ENCODE results near the gene ARHGEF7. TPM values are rescaled to one million over a fixed set of nuclear protein-coding genes. Genes with fewer than 3 reads are reported as not detected.

ARHGEF7 gene
- total RNA-seq, 4 donors from 2014 or later = 69.9 to 163 (median 102) TPM

DNA sequence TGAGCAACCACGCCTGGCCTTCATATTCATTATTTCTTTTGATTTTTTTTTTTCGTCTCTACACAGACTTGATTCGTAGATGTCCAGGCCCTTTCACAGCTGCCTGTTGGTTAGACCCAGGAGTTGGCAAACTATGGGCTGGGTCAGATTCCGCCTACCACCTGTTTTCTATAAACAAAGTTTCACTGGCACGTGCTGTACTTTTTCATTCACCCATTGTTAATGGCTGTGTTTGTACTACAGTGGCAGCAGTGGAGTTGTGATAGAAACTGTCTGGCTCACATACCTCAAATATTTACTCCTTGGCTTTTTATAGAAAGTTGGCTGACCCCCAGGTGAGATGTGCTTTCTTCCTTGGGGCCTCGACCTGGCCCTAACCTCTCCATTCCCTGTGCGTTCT is 132.4 kb downstream of the ARHGEF7 start:
- ATAC-seq (ENCODE audit: low FRiP score) (no peak), DNase-seq (ENCODE audit: low spot score) (no peak)
- TF ChIP-seq, protein P1, sequence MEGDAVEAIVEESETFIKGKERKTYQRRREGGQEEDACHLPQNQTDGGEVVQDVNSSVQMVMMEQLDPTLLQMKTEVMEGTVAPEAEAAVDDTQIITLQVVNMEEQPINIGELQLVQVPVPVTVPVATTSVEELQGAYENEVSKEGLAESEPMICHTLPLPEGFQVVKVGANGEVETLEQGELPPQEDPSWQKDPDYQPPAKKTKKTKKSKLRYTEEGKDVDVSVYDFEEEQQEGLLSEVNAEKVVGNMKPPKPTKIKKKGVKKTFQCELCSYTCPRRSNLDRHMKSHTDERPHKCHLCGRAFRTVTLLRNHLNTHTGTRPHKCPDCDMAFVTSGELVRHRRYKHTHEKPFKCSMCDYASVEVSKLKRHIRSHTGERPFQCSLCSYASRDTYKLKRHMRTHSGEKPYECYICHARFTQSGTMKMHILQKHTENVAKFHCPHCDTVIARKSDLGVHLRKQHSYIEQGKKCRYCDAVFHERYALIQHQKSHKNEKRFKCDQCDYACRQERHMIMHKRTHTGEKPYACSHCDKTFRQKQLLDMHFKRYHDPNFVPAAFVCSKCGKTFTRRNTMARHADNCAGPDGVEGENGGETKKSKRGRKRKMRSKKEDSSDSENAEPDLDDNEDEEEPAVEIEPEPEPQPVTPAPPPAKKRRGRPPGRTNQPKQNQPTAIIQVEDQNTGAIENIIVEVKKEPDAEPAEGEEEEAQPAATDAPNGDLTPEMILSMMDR (IDR thresholded peaks at IDR 0.05) = no peak

DNA sequence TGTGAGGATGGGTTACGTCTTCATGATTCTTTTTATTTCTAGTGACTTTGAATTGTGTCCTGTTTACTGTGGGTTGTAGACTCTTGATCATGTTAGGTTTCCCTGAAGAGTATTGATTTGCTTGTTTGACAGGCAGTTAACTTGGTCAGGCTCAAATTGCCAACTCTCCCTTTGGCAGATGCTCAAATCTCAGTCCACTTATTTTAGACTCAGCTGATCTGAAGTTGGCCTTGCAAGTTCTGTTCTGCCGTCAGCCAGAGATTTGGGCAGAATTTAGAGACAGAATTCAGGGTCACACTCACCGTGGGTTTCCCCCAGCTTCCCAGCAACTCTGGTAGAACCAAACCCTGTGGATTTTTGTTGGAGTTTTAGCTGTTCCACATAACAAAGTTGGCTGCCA is 133.7 kb downstream of the ARHGEF7 start:
- TF ChIP-seq, protein P1 (IDR thresholded peaks at IDR 0.05) = no peak
- ATAC-seq (ENCODE audit: low FRiP score) (no peak), DNase-seq (ENCODE audit: low spot score) (no peak)

DNA sequence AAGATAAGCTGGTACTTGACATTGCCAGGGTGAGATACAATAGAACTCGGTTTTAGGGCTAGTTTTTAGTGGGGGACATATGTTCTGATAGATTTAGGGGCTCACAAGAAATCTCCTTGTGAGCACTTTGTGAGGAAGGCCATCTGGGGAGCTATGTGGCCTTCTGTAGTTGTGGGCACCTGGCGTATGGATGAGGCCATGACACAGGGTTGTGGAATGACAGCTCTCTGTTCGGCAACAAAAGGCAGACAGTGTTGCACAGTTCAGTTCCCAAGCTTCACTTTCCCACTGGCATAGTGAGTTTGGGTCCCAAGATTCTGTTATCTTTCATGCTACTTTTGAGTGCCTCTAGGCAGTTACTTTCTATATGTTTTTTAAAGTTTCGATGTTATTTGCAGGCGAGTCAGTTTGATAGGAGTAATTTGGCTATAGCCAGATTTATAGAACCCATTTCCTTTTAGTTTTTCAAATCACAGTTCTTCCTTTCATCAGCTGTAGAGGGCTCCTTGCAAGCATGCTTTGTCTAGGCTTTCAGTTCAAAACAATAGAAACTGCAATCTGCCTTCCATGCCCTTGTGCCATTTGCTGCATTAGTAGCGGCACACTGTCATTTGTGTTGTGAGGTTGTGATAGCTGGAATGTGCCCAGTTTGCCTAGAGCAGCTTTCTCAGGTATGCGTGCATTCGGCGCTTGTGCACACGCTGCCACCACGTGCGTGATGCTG is 134.7 kb downstream of the ARHGEF7 start:
- TF ChIP-seq, protein P1 (IDR thresholded peaks at IDR 0.05) = no peak
- ATAC-seq (ENCODE audit: low FRiP score) = no peak
- DNase-seq (ENCODE audit: low spot score) = no peak

DNA sequence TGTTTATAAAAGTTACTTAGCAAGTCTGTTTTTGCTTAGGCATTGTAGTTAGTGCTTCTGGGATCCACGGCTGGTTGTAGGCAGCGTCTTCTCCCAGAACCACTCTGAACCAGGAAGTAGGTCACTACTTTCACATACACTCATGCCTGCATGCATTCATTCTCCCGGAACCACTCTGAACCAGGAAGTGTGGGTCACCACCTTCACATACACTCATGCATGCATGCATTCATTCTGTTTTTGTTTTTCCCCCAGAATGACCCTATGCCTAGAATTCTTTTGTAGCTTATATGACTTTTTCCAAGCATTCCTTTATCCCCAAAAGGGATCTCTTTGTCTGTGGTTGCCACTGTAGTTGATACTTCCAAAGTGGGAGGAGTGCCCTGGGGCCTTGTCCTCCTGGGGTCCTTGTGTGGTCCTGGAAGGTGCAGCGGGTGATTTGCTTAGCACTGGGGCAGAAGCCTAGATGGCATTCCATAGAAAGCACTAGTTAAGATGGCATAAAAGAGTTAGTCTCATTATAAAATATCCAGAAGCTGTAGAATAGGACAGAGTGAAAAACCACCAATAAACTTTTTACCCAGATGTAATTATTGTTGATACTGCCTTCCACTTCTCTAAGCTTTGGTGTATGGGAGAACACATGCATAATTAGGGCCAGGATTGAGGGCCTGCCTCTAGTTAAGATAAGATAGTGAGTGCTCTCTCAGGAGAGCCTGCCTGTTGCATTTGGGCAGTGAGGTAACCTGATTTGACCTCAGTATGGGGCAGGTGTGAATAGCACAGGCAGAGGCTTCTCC is 136.7 kb downstream of the ARHGEF7 start:
- TF ChIP-seq, protein P1 (IDR thresholded peaks at IDR 0.05) = no peak
- ATAC-seq (ENCODE audit: low FRiP score) (no peak), DNase-seq (ENCODE audit: low spot score) (no peak)

DNA sequence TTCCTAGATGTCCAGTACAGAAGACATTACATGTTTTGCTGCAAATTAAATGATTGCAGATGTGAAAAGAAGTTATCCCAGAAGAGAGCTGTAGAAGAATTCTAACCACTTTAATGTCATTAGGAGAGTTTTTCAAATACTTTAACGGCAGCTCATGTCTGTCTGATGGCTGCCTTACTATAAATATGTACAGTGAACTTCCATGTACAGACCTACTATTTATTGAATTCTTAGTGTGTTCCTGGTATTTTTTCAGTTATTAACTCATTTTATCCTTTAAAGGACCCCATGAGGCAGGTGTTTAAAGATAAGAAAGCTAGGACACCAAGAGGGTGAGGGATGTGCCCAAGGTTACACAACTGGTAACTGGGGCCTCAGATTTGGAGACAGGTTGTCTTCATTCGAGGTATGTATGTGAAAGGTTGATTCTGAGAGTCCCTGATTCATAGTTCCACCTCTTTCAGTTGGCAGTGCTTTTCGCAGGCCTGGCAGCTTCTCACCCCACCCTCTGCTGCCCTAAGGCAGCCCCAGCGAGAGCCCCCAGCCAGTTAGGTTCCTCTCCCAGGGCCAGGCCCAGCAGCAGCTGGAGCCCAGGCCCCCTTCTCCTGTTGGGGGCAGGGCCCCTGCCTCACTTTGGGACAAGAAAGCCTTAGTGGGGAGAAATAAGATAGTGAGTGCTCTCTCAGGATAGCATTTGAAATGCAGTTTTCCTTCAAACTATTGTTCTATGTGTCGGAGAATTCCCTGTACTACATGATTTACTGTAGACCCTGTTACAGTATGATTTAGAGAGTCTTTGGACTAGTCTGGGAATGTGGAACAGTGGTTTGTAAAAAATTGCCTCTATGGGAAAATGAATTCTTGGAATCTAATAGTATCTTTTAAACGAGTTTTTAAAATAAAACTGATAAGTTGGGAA is 137.6 kb downstream of the ARHGEF7 start:
- DNase-seq (ENCODE audit: low spot score) = no peak
- ATAC-seq (ENCODE audit: low FRiP score) = peak; percentile 52
- TF ChIP-seq, protein P1 (IDR thresholded peaks at IDR 0.05) = no peak

DNA sequence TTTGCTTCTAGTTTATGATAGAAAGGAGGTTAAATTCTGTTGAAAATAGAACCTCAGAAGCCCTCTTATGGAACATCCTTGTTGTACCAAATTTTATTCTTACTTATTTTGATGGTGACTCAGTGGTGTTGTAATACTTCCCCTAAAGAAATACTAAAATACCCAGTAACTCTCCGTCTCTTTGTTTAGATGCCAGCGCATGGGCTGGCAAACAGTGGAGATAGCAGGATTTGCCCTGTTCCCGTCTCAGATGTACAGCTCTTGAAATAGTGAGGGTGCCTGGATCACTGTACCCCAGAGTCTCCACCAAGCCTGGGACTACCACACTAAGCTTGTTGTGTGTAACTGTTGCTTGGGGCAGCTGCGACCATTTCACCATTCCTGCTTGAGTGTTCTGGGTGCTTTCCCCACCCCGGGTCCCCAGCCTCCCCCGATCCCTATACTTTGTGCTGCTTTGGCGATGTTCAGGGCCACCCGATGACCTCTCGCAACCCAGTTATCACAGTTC is 138.3 kb downstream of the ARHGEF7 start:
- DNase-seq (ENCODE audit: low spot score) = no peak
- TF ChIP-seq, protein P1 (IDR thresholded peaks at IDR 0.05) = no peak
- peak; percentile 29 for ATAC-seq (ENCODE audit: low FRiP score)
